ENCODE data around the gene MIGA2.

Gene MIGA2

GRCh38 chr9:129113645-129114304, 77.3 kb downstream of the MIGA2 start:
- no peak for DNase-seq (ENCODE audit: low read depth in 2 of 2, low spot score in 1 of 2)

- no peak for DNase-seq (ENCODE audit: low read depth in 2 of 2, low spot score in 1 of 2)
Measured at GRCh38 chr9:129118799-129119198, 82.4 kb downstream of the MIGA2 start.

DNA sequence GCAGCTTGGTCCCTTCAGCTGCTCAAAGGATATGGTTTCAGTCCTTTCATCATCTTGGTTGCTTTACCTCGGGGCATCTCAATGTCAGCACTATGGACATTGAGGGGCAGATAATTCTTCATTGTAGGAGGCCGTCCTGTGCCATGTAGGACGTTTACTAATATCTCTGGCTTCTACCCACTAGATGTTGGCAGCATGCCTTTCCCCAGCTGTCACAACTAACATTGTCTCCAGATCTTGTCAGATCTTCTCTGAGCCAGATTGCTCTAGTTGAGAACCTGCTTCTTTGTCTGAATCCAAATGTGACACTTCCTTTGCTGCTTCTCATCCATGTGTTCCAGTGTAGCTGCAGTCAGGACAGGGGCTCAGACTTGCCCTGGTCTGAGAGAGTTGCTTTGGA, 85.1 kb downstream of the MIGA2 start:
- DNase-seq (ENCODE audit: low read depth in 2 of 2, low spot score in 1 of 2): no peak
